PFSK-1 (cell line): ENCODE data around the gene TOX3.

Experiments
- FOXP2 ChIP-seq: optimal IDR thresholded peaks from 2 replicates; pipeline ENCODE3; 2011; ENCODE audit warnings: borderline replicate concordance, control low read depth, inconsistent platforms; ENCODE audit not compliant: insufficient read depth; ENCODE audit errors: extremely low read length, extremely low read depth
- POLR2AphosphoS5 ChIP-seq: IDR thresholded peaks from 2 replicates; pipeline ENCODE4 v1.6.1; 2012; ENCODE audit warnings: low read depth, mild to moderate bottlenecking, control low read depth, low read length, moderate library complexity
- REST ChIP-seq, 2 experiments: IDR thresholded peaks; 2 replicates each; pipeline versions ENCODE4 v1.6.1 to v1.8.0; 2011 to 2012; ENCODE audit warnings: low read depth in 2 of 2, low read length in 2 of 2, control low read depth in 1 of 2, inconsistent platforms in 1 of 2, mild to moderate bottlenecking in 1 of 2, moderate library complexity in 1 of 2; ENCODE audit not compliant: insufficient read depth in 1 of 2
- SIN3A ChIP-seq: IDR thresholded peaks from 2 replicates; pipeline ENCODE4 v1.6.1; 2012; ENCODE audit warnings: mild to moderate bottlenecking, low read length, moderate library complexity, borderline replicate concordance; ENCODE audit not compliant: insufficient read depth
- TAF1 ChIP-seq: IDR thresholded peaks from 2 replicates; pipeline ENCODE4 v1.6.1; 2012; ENCODE audit warnings: low read length, control low read depth, borderline replicate concordance; ENCODE audit not compliant: insufficient read depth

TOX3 gene

GRCh38 chr16:52408191-52408845 lies 138.6 kb downstream of the TOX3 start:
- TF ChIP-seq FOXP2 (no peak), SIN3A (no peak), TAF1 (no peak), REST (IDR thresholded peaks at IDR 0.05; ENCODE audit: insufficient read depth in 1 of 2, low read depth in 2 of 2, low read length in 2 of 2) (no peak), POLR2AphosphoS5 (no peak)

- TF ChIP-seq POLR2AphosphoS5 (no peak), TAF1 (no peak), FOXP2 (no peak), REST (IDR thresholded peaks at IDR 0.05; ENCODE audit: insufficient read depth in 1 of 2, low read depth in 2 of 2, low read length in 2 of 2) (no peak)
Observed at GRCh38 chr16:52407778-52408177, 139.2 kb downstream of the TOX3 start.

- TF ChIP-seq POLR2AphosphoS5 (no peak), TAF1 (no peak), REST (IDR thresholded peaks at IDR 0.05; ENCODE audit: insufficient read depth in 1 of 2, low read depth in 2 of 2, low read length in 2 of 2) (no peak), SIN3A (no peak), FOXP2 (no peak)
Observed at GRCh38 chr16:52405441-52405840, 141.5 kb downstream of the TOX3 start.

- TF ChIP-seq POLR2AphosphoS5: no peak
- TF ChIP-seq SIN3A: no peak
- no peak for TF ChIP-seq FOXP2
- no peak for TF ChIP-seq REST (IDR thresholded peaks at IDR 0.05; ENCODE audit: insufficient read depth in 1 of 2, low read depth in 2 of 2, low read length in 2 of 2)
- no peak for TF ChIP-seq TAF1
Observed at GRCh38 chr16:52404546-52404945, 142.4 kb downstream of the TOX3 start.

- no peak for TF ChIP-seq SIN3A
- TF ChIP-seq REST (IDR thresholded peaks at IDR 0.05; ENCODE audit: insufficient read depth in 1 of 2, low read depth in 2 of 2, low read length in 2 of 2): no peak
- no peak for TF ChIP-seq TAF1
- no peak for TF ChIP-seq POLR2AphosphoS5
- TF ChIP-seq FOXP2: no peak
Observed at GRCh38 chr16:52399116-52399515, 147.8 kb downstream of the TOX3 start.
